ENCODE data around the gene ZNF777. TPM values are rescaled to one million over a fixed set of nuclear protein-coding genes. Genes with fewer than 3 reads are reported as not detected.
A peak's percentile ranks its signal among the peaks of the same experiment; 100 is the strongest.
"Not testable (repeated sequence)": the region's sequence is repeated elsewhere in the genome, so short reads cannot be mapped to it uniquely, and the experiment has no call there.

Gene ZNF777
- total and polyA plus RNA-seq, 9 of the 15 experiments (the other 6 are each of a cell fraction or from before 2014, with no cell fraction given) = 0.11 to 32.6 (median 9.0) TPM

- TF ChIP-seq ZNF584 (CRISPR knock-in tag; IDR thresholded peaks at IDR 0.05; ENCODE audit: low read depth) = no peak
Observed at GRCh38 chr7:149448961-149449360, 11.9 kb downstream of the ZNF777 start (continued).

GRCh38 chr7:149446026-149446425, 14.8 kb downstream of the ZNF777 start:
- H3K4me1 ChIP-seq (replicated peaks in 1 of 2; ENCODE audit: control insufficient read depth in 2 of 2, insufficient read depth in 2 of 2, low read length in 2 of 2); H3K4me3 ChIP-seq; H3K27me3 ChIP-seq (ENCODE audit: control insufficient read depth in 2 of 2, insufficient read depth in 2 of 2, low read length in 2 of 2); H3K9ac ChIP-seq (ENCODE audit: insufficient read depth in 1 of 2, low read depth in 2 of 2, low read length in 2 of 2); ATAC-seq; CTCF ChIA-PET (ENCODE audit: low intra/inter-chr PET ratio); BruUV-seq (replicated peaks); H3K4me2 ChIP-seq (ENCODE audit: insufficient read depth, low read length); DNase-seq (ENCODE audit: extremely low read depth in 1 of 4, low spot score in 3 of 4); H3K9me3 ChIP-seq (replicated peaks; ENCODE audit: control insufficient read depth, insufficient read depth, low read depth, low read length); in situ Hi-C loops (cut with MboI); H2AFZ ChIP-seq (ENCODE audit: low read depth, low read length); FAIRE-seq; H4K20me1 ChIP-seq (replicated peaks; ENCODE audit: control insufficient read depth, insufficient read depth, low read length); H3K27ac ChIP-seq (ENCODE audit: extremely low read depth, low read depth, low read length); H3K9me1 ChIP-seq (ENCODE audit: control insufficient read depth, insufficient read depth, low read length); H3K79me2 ChIP-seq (ENCODE audit: control insufficient read depth, insufficient read depth, low read length); intact Hi-C loops (cut with micrococcal nuclease): not testable (repeated sequence)
- peaks cover 78% of the 10 kb centered on the region for H3K36me3 ChIP-seq (ENCODE audit: control insufficient read depth, insufficient read depth, low read length)
- POLR2A ChIA-PET = interaction anchor here (5.7 kb wide), 1 partner anchor 13 kb away, joined by 28 read pairs; the partner anchor contains the start of gene ZNF777
- WGBS (ENCODE audit: insufficient coverage, low coverage, missing lambda C conversion rate) = 87% methylated on average over 11 of the region's 11 CpGs

- Histone ChIP-seq H2AFZ (ENCODE audit: low read depth, low read length) (no peak overlapping the region), H4K20me1 (replicated peaks; ENCODE audit: control insufficient read depth, insufficient read depth, low read length) (no peaks in the 10 kb centered on the region), H3K9ac (ENCODE audit: insufficient read depth in 1 of 2, low read depth in 2 of 2, low read length in 2 of 2) (no peak overlapping the region), H3K4me2 (ENCODE audit: insufficient read depth, low read length) (no peak overlapping the region), H3K36me3 (ENCODE audit: control insufficient read depth, insufficient read depth, low read length) (peaks cover 69% of the 10 kb centered on the region; the same call in 2 of the 3 replicates), H3K27me3 (ENCODE audit: control insufficient read depth in 2 of 2, insufficient read depth in 2 of 2, low read length in 2 of 2) (no peaks in the 10 kb centered on the region), H3K79me2 (ENCODE audit: control insufficient read depth, insufficient read depth, low read length) (no peaks in the 10 kb centered on the region), H3K9me3 (replicated peaks; ENCODE audit: control insufficient read depth, insufficient read depth, low read depth, low read length) (no peaks in the 10 kb centered on the region), H3K27ac (ENCODE audit: extremely low read depth, low read depth, low read length) (no peak overlapping the region), H3K4me1 (replicated peaks in 1 of 2; ENCODE audit: control insufficient read depth in 2 of 2, insufficient read depth in 2 of 2, low read length in 2 of 2) (peaks cover 2 to 4% of the 10 kb centered on the region in 2 experiments; a peak in 1 of 5 replicates), H3K9me1 (ENCODE audit: control insufficient read depth, insufficient read depth, low read length) (no peaks in the 10 kb centered on the region), H3K4me3 (no peak overlapping the region)
- peak; percentile 71 for ATAC-seq
- BruUV-seq (replicated peaks) = no TSS peak
- TF ChIP-seq RNF2 (IDR thresholded peaks at IDR 0.05) = no peak
- 0 out of 2 replicates have a peak, but pooled peaks have one; percentile 30 for TF ChIP-seq ARID1B (IDR thresholded peaks at IDR 0.05)
- in situ Hi-C loops (cut with MboI) = no loop called here
- intact Hi-C loops (cut with micrococcal nuclease) = no loop called here
- ChIA-PET POLR2A (interaction anchor here (5.7 kb wide), 1 partner anchor 15 kb away, joined by 28 read pairs; the partner anchor contains the start of gene ZNF777), CTCF (ENCODE audit: low intra/inter-chr PET ratio) (no interaction called here)
- FAIRE-seq = no peak
- DNase-seq (ENCODE audit: extremely low read depth in 1 of 4, low spot score in 3 of 4) = peak in 1 of 4 experiments; percentile 34
- WGBS (ENCODE audit: insufficient coverage, low coverage, missing lambda C conversion rate) = 46% methylated on average over 6 of the region's 6 CpGs
Observed at GRCh38 chr7:149444287-149444686, 16.6 kb downstream of the ZNF777 start.

Measured in K562 (cell line).